ENCODE data around the gene ART1.
"Not testable (repeated sequence)": the region's sequence is repeated elsewhere in the genome, so short reads cannot be mapped to it uniquely, and the experiment has no call there.

DNA sequence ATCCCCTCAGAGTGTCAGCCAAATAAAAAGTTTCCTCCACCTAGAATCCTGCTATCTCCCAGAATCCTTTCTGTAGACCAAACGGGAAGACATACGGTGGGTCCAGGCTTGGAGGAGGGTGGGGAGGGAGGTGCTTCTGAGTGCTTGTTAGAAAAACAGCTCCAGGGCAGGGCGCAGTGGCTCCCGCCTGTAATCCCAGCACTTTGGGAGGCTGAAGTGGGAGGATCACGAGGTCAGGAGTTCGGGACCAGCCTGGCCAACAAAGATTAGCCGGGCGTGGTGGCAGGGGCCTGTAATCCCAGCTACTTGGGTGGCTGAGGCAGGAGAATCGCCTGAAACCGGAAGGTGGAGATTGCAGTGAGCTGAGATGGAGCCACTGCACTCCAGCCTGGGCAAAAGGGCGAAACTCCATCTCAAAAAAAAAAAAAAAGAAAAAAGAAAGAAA is 1.8 kb upstream of the ART1 start:
- TF ChIP-seq, protein P1, sequence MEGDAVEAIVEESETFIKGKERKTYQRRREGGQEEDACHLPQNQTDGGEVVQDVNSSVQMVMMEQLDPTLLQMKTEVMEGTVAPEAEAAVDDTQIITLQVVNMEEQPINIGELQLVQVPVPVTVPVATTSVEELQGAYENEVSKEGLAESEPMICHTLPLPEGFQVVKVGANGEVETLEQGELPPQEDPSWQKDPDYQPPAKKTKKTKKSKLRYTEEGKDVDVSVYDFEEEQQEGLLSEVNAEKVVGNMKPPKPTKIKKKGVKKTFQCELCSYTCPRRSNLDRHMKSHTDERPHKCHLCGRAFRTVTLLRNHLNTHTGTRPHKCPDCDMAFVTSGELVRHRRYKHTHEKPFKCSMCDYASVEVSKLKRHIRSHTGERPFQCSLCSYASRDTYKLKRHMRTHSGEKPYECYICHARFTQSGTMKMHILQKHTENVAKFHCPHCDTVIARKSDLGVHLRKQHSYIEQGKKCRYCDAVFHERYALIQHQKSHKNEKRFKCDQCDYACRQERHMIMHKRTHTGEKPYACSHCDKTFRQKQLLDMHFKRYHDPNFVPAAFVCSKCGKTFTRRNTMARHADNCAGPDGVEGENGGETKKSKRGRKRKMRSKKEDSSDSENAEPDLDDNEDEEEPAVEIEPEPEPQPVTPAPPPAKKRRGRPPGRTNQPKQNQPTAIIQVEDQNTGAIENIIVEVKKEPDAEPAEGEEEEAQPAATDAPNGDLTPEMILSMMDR (IDR thresholded peaks at IDR 0.05), result not testable (repeated sequence)
- TF ChIP-seq ZFX (IDR thresholded peaks at IDR 0.05; ENCODE audit: borderline replicate concordance), result not testable (repeated sequence)
